GM18508 (cell line): Measurements from ENCODE around the gene DPM1.

ENCODE experiments used
- ATAC-seq: cut with Tn5 transposase; IDR thresholded peaks from one replicate; pipeline ENCODE4 v1.9.1; 2021; ENCODE audit warnings: moderate number of reproducible peaks; ENCODE audit not compliant: insufficient read depth, unreplicated experiment

DPM1 gene

DNA sequence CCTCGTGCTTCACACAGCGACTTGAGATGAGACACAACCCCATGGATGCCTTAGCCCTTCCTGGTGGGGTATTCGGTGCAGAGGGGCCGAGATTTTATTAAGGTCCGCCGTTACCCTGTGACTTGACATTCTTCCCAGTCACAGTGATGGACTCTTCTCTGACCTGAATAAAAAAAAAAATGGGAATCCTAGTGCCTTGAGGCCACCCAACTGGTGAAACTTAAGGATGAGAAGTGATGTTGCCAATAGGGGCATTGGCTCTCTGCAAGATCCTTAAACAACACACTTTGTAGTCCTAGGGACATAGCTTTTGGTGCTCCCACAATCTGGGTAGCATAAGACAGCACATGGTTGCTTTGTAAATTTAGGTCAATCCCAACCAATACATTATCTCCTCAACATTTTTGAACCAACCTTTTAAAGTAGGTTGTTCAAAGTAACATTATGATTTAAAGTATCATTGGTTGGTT lies 26.3 kb downstream of the DPM1 start:
- no peak for ATAC-seq

DNA sequence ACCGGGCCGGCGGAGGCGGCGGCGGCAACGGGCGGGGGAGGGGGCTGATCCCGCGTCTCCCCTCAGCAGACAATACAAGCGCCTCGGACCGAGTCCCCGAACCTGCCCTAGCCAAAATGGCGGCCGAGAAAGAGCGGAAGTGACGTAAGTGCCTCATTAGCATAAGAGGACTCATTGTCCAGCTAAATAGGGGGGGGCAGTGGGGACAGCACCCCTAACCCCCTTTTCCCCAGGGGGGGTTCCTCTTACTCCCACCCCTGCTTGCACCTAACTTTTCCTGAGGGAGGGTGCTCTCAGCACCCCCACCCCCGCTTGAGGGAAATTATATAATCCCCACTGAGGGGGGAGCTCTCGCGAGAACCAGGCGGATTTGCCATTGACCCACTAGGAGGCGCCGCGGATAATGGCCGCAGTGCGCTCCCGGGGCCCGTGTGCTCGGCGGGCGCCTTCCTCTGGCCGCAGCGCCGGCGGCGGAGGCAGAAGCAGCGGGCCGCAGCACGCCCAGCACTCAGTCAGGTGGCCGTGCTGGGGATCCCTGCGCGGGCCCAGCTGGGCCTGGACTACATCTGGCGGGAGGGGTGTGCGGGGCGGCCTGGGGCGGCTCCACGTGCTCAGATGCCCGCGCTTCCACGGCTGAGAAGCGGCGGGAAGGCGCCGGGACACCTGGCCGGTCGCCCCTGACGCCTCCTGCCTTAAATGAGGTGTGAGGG lies 26.9 kb downstream of the DPM1 start, which contains the start of gene ADNP:
TSS of gene ADNP (minus strand) at position 132 of the 710 bp plus-strand sequence. CDS start 27,441 bp downstream, outside the sequence.
- ATAC-seq = peak; percentile 32

DNA sequence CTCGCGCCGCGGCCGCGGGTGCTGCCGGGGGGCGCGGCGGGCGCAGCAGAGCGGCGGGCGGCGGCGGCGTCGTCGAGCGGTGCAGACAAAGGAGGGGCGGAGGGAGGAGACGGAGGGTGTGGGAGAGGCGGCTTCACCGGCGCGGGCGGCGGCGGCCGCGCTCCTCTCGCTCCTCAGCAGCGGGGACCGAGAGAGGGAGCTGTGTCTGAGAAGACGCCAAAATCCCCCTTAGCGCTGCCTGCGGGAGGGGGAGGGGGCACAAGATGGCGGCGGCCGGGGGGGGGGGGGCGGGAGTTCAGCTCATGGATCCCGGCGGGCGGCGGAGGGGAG lies 27.4 kb downstream of the DPM1 start:
- peak; percentile 8 for ATAC-seq

DNA sequence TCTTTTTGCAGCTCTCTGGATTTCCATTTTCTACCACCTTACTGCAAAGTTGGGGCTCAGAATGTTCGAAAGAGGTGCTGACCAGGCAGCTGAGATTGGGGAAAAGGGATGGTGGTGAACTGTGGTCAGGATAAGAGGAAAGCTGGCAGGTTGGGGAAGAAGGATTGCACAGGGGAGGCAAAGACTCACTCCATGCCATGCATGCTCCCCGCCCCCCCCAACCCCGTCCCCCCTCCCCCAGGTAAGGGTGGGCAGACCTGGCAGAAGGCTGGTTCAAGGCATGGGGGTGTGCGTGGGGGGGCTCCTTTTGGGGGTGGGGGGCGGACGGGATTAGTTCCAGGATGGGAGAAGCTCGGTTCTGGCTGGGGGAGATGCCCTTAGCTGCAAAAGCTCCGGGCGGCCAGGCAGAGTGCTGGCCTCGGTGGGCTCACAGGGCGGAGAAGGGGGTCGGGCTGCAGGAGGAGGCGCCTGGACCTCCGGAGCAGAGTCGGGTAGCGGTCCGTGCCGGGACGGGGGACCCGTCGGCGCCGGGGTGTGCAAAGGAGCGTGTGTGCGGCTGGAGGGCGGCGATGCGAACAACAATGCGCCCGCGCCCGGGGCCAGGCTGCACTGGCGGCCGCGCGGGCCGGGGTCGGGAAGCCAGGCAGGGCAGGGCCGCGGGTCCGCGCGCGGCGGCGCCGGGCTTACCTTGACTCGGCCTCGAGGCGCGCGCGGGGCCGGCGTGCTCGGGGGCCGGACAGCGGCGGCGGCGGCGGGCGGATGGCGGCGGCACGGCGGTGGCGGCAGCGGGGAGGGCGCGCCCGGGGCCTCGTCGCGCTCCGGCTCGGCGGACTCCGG lies 28.0 kb downstream of the DPM1 start:
- no peak for ATAC-seq

DNA sequence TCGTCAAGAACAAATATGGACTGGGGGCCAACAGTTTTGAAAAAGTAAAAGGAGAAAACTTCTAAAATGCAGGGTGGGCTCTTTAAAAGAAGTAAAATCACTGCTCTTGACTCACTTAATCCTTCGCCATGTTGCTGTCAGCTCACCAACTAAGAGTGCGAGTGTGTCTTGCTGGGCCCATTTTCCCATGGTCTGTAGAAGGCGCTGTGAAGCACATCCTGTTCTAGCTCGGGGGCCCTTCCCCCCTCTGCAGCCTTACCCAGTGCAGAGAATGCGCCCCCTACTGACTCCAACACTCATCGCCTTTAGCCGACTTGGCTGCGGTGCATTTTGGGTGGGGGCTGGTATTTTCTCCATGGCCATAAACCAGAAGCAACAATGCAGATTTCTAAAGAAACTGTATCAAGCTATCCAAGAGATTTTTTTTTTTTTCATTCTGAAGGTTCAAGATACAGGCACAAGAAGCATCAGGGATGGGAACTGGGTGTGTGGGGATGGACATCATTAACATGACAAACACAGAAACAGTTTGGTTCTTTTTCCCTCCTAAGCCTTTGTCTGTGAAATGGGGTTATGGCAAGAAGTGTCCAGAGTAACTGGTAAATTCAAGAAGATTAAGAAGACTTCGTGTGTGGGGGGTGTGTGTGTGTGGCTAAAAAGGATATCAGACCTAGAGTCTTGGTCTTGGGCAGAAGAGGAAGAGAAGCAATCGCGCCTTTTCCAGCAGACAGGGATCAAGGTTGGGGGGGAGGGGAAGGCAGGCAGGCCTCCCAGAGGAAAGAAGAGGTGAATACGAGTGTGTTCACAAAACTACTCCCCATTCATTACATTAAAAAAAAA lies 28.8 kb downstream of the DPM1 start:
- peak; percentile 32 for ATAC-seq

DNA sequence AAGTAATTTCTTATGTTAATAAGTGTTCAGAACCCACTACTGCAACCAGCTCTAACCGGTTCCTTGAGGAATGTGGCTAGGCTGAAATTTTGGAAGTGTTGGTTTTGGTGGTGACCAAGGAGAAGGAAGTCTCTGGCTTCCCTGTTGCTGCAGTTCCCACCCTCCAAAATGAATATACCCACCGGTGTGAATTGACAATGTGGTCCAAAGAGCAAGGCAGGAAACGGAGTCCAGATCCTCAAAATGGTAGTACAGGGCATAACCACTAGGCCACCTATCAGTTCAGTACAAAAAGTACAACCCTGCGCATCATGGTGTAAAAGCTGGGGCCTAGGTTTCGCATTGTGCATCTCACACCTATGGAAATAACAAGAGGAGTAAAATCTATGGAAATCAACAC lies 29.9 kb downstream of the DPM1 start:
- no peak for ATAC-seq

DNA sequence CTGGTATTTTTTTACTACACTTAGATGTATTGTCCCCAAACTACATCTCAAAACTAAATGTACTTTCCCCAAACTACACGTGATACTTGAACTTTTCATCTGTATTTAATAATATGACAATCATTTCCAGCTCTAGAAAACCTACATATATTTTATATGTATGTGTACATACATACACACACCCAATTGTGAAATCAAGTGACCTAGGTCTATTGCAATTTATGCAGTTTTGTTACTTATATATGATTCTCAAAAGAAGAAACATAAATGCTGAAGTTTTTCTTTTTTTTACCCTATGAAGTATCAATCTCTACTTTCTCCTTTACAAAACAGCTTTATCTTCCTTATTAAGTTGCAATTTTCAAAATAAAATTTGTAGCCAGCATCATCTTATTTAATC lies 31.8 kb downstream of the DPM1 start:
- no peak for ATAC-seq

DNA sequence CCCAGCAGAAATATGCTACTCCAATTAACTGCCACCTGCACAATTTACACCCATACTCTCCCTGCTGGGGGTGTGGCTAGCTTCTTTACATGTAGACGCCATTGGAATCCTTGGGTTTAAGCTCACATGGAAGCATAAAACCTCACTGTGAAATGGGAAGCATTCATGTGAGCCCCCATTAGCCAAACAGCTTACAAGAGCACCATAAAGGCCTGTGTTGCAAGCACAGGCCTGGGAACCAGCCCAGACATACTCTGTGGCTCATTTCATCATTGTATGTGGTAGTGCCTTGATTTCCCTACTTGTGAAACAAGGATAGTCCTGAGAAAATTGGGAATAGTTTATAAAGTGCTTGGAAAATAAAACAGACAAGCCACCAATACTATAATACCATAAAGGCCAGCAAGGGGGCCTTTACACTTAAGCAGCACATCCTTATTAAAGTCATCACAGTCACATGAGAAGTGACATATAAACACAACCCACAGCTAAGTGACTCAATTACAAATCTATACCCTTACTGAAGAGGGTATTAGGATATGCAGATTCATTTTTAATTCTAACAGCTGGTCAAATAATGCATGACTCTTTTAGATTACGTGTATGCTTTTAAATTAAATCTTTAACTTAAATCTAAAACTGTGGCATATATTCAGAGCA lies 33.9 kb downstream of the DPM1 start:
- ATAC-seq = no peak

DNA sequence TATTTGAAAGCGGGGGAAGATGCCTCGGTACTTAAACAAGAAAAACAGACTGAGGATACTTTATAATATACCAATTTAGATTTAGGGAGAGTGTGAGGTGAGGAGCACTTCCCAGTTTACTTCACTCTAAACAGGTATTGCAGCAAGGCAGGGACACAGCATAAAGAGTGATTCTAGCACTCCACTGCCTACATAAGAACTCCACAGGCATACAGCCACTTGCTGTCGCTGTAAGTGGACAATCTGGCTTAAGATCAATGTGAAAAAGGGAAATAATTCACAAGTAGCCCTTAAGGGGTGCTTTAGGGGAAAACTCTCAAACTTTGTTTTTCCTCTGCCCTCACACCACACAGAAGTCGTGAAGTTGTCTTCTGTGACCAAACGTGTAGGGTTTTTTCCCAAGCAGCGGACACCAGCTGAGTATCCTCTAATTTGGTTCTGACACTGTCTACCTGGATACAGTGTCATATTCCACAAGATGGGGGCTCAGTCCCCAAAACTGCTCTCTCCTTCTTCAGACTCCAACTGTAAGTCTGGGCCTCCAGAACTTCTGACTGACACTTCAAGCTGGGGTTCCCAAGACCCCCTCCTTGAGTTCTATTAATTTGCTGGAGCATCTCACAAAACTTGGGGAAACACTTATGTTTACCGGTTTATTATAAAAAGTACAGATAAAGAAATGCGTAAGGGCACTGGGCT lies 36.4 kb downstream of the DPM1 start:
- no peak for ATAC-seq

DNA sequence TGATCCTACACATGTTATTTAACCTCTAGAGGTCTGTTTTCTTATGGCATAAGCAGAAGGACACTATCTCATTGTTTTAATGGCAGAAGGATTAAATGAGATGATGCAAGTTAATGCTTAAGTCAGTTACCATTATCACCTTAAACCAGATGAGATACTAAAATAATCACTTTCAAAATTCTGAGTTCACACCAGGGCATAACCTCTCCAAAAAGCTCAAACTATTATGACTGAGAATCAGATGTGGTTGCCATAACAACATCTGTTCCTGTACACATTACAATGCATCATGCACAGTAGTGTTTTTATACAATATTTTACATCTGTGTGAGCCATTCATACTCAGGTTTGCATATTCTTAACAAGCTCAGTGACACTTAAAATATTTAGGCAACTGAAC lies 37.3 kb downstream of the DPM1 start:
- no peak for ATAC-seq

DNA sequence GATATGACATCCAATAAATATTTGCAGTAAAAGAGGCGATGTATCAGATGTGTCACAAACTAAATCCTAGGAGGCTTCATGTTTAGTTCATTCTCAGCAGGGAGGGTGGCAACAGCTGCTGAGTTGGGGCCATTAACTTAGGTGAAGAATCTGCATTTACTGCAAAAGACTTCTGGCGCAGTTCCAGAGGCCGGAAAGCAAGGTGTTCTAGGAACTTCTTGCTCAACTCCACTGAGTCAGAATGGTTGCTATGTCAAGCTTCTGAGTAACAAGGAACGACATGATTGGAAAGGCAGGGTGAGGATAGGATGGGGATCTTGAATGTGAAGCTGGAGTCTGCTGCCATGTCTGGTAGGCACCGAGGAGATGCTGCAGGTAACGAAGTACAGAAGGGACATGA lies 38.8 kb downstream of the DPM1 start:
- ATAC-seq = no peak

DNA sequence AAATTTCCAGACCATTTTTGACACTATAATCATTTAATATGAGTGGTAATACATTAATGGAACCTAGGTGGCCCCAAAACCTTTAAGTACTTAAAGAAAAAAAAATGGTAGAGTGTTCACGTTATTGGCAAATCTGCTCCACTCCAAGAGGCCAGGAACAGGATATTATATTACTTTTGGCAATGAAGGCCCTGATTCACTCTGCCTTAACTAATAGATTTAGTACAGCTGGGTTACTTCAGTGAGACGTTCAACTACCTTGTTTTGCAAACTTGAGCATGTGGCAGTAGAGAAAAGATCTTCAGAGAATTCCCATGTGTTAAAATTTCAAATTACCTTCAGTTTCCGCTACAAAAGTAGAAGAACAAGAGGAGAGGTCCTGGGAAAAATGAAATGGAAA lies 39.9 kb downstream of the DPM1 start:
- no peak for ATAC-seq

DNA sequence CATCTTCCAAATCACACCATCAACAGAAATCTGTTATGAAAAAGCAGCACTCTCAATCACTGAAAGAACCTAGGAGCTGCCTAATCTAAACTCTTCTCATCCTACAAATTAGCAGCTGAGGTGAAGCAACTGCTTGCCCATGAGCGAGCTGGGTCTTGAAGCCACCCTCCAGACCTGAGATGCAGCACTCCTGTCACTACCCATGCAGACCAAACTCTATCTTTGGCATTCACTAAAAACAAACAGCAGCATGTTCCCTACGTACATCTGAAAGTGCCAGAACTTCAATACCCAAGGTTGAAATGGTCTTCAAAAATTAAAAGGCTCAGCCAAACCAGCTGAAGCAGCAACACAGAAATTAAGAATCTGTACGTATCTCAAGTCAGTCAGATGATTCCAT lies 41.4 kb downstream of the DPM1 start:
- ATAC-seq = no peak

DNA sequence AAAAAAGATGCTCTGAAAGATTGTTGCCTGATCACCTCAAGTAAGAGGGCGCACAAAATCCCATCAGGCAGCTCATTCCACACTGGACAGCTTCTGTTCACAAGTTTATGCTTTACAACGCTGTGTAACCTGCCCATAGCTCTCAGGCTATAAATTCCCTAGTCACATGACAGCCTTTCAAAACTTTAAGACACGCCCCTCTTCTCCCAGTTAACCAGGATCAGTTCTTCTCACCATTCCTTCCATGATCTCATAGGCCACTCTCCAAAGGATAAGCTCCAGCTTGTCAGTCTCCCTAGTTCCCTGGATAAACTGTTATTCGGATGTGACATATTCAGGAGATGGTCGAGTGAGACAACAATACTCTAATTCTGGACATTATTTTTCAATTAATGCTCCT lies 42.1 kb downstream of the DPM1 start:
- no peak for ATAC-seq

DNA sequence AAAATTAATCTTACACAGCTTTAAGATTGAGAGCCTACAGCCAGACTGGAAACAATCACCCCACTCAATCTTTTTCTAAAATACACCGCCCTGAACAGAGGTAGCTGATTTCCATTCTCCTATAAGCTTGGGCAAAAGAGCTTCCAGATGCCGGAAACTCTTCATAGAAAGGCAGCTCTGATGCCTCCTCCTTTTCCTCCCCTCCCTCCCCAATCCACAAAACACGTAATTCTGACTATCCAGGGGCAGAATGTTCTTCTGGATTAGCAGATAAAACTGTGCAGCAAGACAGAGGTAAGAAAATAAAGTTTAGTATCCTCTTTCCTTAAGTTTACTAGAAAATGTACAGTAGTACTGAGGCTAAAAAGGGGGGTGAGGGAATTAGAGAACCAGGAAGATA lies 42.9 kb downstream of the DPM1 start:
- ATAC-seq = no peak

DNA sequence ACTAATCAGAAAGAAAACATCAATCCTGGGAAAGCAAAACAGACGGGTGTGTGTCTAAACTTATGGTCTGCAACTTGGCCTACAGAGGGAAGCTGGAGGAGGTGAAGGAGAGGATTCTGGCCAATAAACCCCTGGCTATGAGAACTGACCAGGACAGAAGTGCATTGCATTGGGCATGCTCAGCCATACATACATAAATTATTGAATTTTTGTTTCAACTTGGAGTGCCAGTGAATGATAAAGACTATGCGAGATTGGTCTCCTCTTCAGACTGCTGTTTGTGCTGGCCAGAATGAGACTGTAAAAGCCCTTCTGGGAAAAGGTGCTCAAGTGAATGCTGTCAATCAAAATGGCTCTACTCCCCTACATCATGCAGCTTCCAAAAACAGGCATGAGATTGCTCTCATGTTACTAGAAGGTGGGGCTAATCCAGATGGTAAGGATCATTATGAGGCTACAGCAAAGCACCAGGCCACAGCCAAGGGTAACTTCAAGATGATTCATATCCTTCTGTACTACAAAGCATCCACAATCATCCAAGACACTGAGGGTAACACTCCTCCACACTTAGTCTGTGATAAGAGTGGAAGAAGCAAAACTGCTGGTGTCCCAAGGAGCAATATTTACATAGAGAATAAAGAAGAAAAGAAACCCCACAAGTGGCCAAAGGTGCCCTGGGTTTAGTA lies 44.5 kb downstream of the DPM1 start:
- ATAC-seq = no peak

DNA sequence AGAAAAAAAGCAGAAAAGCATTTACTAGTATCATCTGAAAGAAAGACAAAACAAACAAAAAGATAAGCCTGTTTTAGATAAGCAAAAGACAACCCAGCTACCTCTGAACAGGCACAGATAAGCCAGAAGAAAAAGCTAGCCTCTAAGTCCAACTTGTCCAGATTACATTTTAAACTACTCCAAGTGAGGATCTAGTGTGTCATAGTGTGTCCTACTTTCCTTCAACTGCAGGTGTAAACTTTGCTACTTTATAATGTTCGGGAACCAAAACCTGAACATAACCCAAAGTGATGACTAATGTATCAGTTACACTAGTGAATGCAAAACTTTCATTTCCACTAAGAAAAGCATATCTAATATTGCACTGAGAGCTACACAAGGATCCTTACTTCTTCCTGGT lies 46.6 kb downstream of the DPM1 start:
- no peak for ATAC-seq

DNA sequence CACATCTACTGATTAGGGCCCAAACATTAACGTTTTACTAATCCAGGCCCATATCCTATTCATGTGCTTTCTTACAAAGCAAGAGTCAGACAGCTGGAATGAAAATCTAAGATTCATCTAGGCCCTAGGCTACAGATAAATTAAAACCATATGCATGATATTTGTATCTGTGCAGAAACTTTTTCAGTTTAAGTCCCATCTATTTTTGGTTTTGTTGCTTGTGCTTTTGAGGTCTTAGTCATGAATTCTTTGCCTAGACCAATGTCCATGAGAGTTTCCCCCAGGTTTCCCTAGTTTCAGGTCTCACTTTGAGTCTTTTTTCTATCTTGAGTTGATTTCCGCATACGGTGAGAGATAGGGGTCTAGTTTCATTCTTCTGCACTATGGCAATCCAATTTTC lies 47.3 kb downstream of the DPM1 start:
- no peak for ATAC-seq

DNA sequence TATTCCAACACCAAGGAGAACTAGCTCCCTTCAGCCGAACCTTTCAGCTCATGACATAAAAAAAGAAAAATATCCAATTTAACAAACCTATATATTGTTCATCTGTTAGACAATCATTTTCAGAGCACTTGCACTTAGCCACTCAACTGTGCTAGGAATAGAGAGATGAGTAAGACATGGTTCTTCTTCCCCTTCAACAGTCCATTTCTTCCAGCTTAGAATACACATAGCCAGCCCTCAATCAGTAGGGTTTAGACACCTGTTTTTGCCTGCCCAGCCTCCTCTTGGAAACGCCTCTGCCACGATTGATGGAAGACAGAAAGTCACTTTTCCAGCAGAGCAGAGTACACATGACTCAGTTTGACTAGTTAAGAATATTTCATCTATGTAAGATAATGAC lies 48.9 kb downstream of the DPM1 start:
- no peak for ATAC-seq
